Measurements from ENCODE around the gene GABRE. TPM values are rescaled to one million over a fixed set of nuclear protein-coding genes. Genes with fewer than 3 reads are reported as not detected.

Gene GABRE
- total RNA-seq, 2 experiments from 2014 or later: not detected

- no peak overlapping the region for H3K27ac Mint-ChIP-seq
- POLR2A ChIA-PET: no interaction called here
- H3K4me1 Mint-ChIP-seq (ENCODE audit: low read depth): no peaks in the 10 kb centered on the region
- no peak overlapping the region for H3K4me3 Mint-ChIP-seq
- no peak for DNase-seq
- no peaks in the 10 kb centered on the region for H3K36me3 Mint-ChIP-seq
- H3K27me3 Mint-ChIP-seq: no peaks in the 10 kb centered on the region
- CTCF ChIA-PET: no interaction called here
- H3K9me3 Mint-ChIP-seq: no peaks in the 10 kb centered on the region
- intact Hi-C loops (cut with micrococcal nuclease): no loop called here
These were observed 7.7 kb upstream of the GABRE start for GRCh38 chrX:151982222-151982621.

DNA sequence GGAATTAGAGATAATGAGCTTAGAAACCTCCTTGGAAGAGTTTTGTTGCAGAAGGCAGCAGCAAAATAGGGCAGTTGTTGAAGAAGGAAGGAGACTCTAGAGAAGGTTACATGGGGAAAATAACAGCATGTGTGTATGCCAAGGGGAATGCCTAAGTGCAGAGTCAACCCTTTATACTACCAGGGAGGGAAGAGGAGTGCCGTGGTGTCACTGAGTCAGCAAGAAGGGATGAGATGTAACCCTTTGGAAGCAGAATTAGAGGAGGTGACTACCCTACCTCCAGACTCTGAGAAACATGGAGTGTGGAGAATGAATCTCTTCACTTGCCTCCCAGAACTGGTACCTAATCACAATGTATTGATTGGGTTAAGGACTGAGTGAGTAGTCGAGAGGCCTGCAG lies 6.7 kb upstream of the GABRE start:
- ChIA-PET POLR2A (no interaction called here), CTCF (no interaction called here)
- H3K36me3 Mint-ChIP-seq: no peaks in the 10 kb centered on the region
- H3K4me1 Mint-ChIP-seq (ENCODE audit: low read depth): no peaks in the 10 kb centered on the region
- DNase-seq: no peak
- no peaks in the 10 kb centered on the region for H3K9me3 Mint-ChIP-seq
- no peak overlapping the region for H3K4me3 Mint-ChIP-seq
- H3K27ac Mint-ChIP-seq: no peak overlapping the region
- H3K27me3 Mint-ChIP-seq: peaks cover 1% of the 10 kb centered on the region
- intact Hi-C loops (cut with micrococcal nuclease): no loop called here

DNA sequence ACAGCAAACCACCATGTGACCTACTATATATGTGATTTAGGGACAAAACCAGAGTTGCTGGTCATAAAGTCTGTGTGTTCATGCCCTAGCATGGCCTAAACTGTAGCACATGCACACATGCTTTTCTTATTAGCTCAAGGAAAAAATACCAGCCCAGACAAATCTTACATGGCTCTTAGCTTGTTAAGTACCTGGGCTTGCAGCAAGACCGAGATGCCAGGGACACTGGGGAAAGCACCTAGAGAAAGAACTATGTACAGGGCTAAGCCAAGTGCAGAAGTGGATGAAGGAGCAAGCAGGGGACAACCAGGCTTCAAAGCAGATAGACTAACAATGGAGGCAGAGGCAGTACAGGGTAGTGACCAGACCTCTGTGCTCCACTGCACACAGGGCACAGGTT lies 3.4 kb upstream of the GABRE start:
- H3K36me3 Mint-ChIP-seq: no peaks in the 10 kb centered on the region
- H3K9me3 Mint-ChIP-seq: no peaks in the 10 kb centered on the region
- CTCF ChIA-PET: no interaction called here
- H3K4me3 Mint-ChIP-seq: no peak overlapping the region
- H3K27ac Mint-ChIP-seq: no peak overlapping the region
- intact Hi-C loops (cut with micrococcal nuclease): no loop called here
- POLR2A ChIA-PET: no interaction called here
- no peak for DNase-seq
- H3K27me3 Mint-ChIP-seq: peaks cover 10% of the 10 kb centered on the region
- H3K4me1 Mint-ChIP-seq (ENCODE audit: low read depth): no peaks in the 10 kb centered on the region

DNA sequence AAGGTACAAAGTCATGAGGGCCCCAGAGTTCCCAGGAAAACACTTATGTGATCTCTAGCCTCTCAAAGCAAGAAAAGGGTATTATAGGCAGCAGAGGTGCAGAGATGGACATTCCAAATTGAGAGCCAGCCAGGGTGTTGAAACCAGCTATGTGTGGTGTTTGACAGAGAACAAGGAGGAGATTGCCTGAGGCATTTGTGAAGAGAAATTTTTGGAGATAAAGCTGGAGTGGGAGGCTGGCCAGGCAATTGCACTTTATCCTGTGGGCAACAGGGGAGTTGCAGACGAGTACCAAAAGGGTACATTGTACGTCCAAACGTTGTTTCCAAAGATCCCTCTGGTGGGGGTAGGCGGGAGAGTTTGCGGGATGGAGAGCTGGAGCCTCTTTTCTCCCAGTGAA lies 2.5 kb upstream of the GABRE start:
- Mint-ChIP-seq H3K27ac (no peak overlapping the region), H3K4me1 (ENCODE audit: low read depth) (no peaks in the 10 kb centered on the region), H3K9me3 (no peaks in the 10 kb centered on the region), H3K27me3 (peaks cover 10% of the 10 kb centered on the region), H3K36me3 (no peaks in the 10 kb centered on the region), H3K4me3 (no peak overlapping the region)
- CTCF ChIA-PET: no interaction called here
- no peak for DNase-seq
- intact Hi-C loops (cut with micrococcal nuclease): no loop called here
- POLR2A ChIA-PET: no interaction called here

DNA sequence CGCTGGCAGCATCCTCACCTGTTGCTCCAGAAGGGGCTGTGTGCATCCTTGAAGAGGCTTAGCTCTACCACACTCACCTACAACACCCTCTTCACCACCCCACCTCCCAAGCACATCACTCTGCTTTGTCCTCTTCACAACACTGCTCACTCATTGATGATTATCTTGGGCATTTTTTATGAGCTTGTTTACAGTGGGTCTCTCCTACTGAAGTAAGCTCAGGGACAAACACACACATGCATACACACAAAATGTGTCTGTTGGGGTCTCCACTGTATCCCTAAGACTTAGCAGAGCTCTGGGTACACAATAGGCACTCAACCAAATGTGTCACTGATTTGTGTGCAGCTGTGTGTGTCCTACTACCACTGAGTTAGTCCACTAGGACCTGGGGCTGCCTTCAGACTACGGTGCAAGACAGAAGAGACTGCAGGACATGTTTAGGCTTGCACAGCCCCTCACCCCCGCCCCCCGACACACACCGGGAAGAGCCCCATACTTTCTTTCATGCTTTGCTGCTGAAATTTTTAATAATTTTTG lies 1.3 kb upstream of the GABRE start:
- DNase-seq: no peak
- intact Hi-C loops (cut with micrococcal nuclease): no loop called here
- Mint-ChIP-seq H3K27me3 (peaks cover 10% of the 10 kb centered on the region), H3K4me1 (ENCODE audit: low read depth) (no peaks in the 10 kb centered on the region), H3K4me3 (no peak overlapping the region), H3K36me3 (no peaks in the 10 kb centered on the region), H3K9me3 (no peaks in the 10 kb centered on the region), H3K27ac (no peak overlapping the region)
- POLR2A ChIA-PET: no interaction called here
- CTCF ChIA-PET: no interaction called here

DNA sequence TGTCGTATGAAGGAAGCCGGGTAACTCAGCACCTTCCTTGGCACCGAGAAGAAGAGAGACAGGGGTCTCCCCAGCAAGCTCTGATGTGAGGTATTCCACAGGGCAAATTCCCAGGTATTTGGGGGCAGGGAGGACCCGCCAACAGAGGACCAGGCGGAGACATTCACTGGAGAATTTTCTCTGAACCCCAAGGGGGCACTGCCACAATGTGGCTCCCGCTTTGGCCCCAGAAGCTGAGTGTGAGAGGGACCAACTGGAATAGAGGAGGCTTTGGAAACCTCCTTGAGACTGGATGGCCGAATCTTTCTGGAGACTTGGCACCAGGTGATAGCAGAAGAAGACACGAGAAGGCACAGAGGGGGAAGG lies 735 bp upstream of the GABRE start:
- Mint-ChIP-seq H3K36me3 (no peaks in the 10 kb centered on the region), H3K27ac (no peak overlapping the region), H3K27me3 (peaks cover 10% of the 10 kb centered on the region), H3K9me3 (no peaks in the 10 kb centered on the region), H3K4me1 (ENCODE audit: low read depth) (no peaks in the 10 kb centered on the region), H3K4me3 (no peak overlapping the region)
- DNase-seq: no peak
- ChIA-PET POLR2A (no interaction called here), CTCF (no interaction called here)
- intact Hi-C loops (cut with micrococcal nuclease): no loop called here

- H3K36me3 Mint-ChIP-seq: no peaks in the 10 kb centered on the region
- intact Hi-C loops (cut with micrococcal nuclease): no loop called here
- CTCF ChIA-PET: interaction anchor here (0.5 kb wide), 1 partner anchor 224 kb away, joined by 3 read pairs; no protein-coding TSS in a partner anchor
- H3K9me3 Mint-ChIP-seq: no peaks in the 10 kb centered on the region
- no peak overlapping the region for H3K4me3 Mint-ChIP-seq
- H3K27me3 Mint-ChIP-seq: peaks cover 10% of the 10 kb centered on the region
- POLR2A ChIA-PET: no interaction called here
- DNase-seq: no peak
- H3K4me1 Mint-ChIP-seq (ENCODE audit: low read depth): no peaks in the 10 kb centered on the region
- no peak overlapping the region for H3K27ac Mint-ChIP-seq
These were observed 583 bp downstream of the GABRE start for GRCh38 chrX:151973851-151974335.

GRCh38 chrX:151973060-151973661 lies 1.3 kb downstream of the GABRE start:
- H3K27me3 Mint-ChIP-seq: peaks cover 10% of the 10 kb centered on the region
- no peak overlapping the region for H3K4me3 Mint-ChIP-seq
- ChIA-PET CTCF (interaction anchor here (0.5 kb wide), 1 partner anchor 223 kb away, joined by 3 read pairs; no protein-coding TSS in a partner anchor), POLR2A (no interaction called here)
- no peaks in the 10 kb centered on the region for H3K36me3 Mint-ChIP-seq
- intact Hi-C loops (cut with micrococcal nuclease): no loop called here
- H3K9me3 Mint-ChIP-seq: no peaks in the 10 kb centered on the region
- no peak for DNase-seq
- no peaks in the 10 kb centered on the region for H3K4me1 Mint-ChIP-seq (ENCODE audit: low read depth)
- no peak overlapping the region for H3K27ac Mint-ChIP-seq

DNA sequence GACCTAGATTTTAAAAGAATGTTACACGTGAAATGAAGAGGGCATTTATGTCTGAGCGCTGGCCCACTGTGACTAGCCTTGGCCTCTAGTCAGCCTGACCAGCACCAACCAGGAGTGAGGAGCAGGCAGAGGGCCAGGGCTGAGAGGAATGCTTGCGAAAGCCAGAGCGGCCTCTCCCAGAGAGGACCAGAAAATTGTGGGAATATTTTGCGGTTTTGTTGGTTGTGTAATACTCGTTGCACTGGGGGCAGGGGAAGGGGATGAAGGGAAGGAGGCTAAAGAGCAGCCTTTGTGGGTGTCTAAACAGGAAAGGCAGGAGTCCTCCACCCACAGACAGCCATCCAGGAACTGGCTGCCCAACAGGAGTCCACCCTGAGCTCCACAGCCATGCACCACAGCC lies 3.8 kb downstream of the GABRE start:
- Mint-ChIP-seq H3K27me3 (peaks cover 6% of the 10 kb centered on the region), H3K4me1 (ENCODE audit: low read depth) (no peaks in the 10 kb centered on the region), H3K4me3 (no peak overlapping the region), H3K36me3 (no peaks in the 10 kb centered on the region), H3K9me3 (no peaks in the 10 kb centered on the region), H3K27ac (no peak overlapping the region)
- no peak for DNase-seq
- ChIA-PET CTCF (no interaction called here), POLR2A (no interaction called here)
- intact Hi-C loops (cut with micrococcal nuclease): no loop called here

DNA sequence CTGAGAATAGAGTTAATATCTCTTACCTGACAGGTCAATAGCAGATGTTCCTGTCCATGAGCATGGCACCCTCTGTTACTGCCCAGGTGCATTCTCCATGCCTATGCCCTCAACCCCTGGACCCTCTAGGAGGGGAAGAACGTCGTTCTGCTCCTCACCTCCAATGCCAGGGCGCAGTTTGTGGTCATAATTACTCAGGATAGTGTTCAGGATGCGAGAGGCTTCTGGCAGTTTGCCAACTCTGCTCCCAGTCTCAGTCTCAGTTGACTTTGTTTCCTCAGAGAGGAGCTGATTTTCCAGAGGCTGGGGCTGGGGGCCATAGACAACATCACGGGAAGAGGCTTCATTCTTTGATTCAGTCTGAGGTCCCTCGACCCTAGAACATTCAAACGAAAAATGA lies 4.4 kb downstream of the GABRE start:
- Mint-ChIP-seq H3K4me3 (no peak overlapping the region), H3K36me3 (no peaks in the 10 kb centered on the region), H3K27ac (no peak overlapping the region), H3K9me3 (no peaks in the 10 kb centered on the region), H3K4me1 (ENCODE audit: low read depth) (no peaks in the 10 kb centered on the region), H3K27me3 (peaks cover 6% of the 10 kb centered on the region)
- intact Hi-C loops (cut with micrococcal nuclease): no loop called here
- DNase-seq: no peak
- ChIA-PET CTCF (no interaction called here), POLR2A (no interaction called here)

DNA sequence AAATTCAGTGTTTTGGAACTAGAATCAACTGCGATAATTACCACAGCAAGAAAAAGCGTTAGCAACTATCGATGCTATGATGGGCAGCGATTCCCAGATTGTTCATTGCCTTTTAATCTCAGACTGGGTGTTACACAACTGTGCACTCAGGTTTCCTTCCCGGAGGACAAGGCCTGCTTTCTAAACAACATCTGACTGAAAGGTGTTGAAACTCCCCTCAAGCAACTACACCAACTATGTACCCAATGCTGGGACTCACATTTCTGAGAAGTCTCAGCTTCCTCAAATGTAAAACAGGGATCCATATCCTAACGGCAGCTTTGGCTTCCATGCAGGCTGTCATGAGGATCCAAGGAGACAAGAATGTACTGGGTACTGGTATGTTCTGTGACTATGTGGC lies 8.2 kb downstream of the GABRE start:
- H3K36me3 Mint-ChIP-seq: no peaks in the 10 kb centered on the region
- no peak overlapping the region for H3K27ac Mint-ChIP-seq
- H3K9me3 Mint-ChIP-seq: no peaks in the 10 kb centered on the region
- ChIA-PET POLR2A (no interaction called here), CTCF (no interaction called here)
- DNase-seq: no peak
- H3K4me3 Mint-ChIP-seq: no peak overlapping the region
- intact Hi-C loops (cut with micrococcal nuclease): no loop called here
- H3K4me1 Mint-ChIP-seq (ENCODE audit: low read depth): no peaks in the 10 kb centered on the region
- H3K27me3 Mint-ChIP-seq: no peaks in the 10 kb centered on the region

- H3K9me3 Mint-ChIP-seq: no peaks in the 10 kb centered on the region
- no peaks in the 10 kb centered on the region for H3K4me1 Mint-ChIP-seq (ENCODE audit: low read depth)
- CTCF ChIA-PET: no interaction called here
- H3K27me3 Mint-ChIP-seq: no peaks in the 10 kb centered on the region
- POLR2A ChIA-PET: no interaction called here
- no peak overlapping the region for H3K4me3 Mint-ChIP-seq
- H3K27ac Mint-ChIP-seq: no peak overlapping the region
- intact Hi-C loops (cut with micrococcal nuclease): no loop called here
- DNase-seq: no peak
- H3K36me3 Mint-ChIP-seq: no peaks in the 10 kb centered on the region
These were observed 12.4 kb downstream of the GABRE start for GRCh38 chrX:151962034-151962433.

DNA sequence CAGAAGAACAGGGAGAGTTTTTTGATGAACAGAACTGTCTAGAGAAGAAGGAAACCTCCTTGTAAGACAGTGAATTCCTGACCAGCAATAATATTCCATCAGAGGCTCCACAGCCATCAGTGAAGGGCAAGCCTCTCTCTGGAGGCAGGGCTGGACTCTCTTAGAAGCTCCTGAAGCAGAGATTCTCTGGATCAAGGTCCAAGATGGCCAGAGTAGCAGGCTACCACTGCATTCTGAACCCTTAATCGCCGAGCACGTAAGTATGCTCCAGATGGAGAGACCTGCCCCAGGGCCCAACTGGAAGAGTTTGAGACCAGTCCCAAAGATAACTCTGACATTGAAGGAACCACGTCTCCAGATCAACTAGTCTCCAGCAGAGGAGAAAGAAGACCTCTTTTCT lies 16.4 kb downstream of the GABRE start:
- H3K4me3 Mint-ChIP-seq: no peak overlapping the region
- DNase-seq: no peak
- intact Hi-C loops (cut with micrococcal nuclease): no loop called here
- H3K36me3 Mint-ChIP-seq: no peaks in the 10 kb centered on the region
- no peaks in the 10 kb centered on the region for H3K9me3 Mint-ChIP-seq
- CTCF ChIA-PET: no interaction called here
- POLR2A ChIA-PET: no interaction called here
- H3K27ac Mint-ChIP-seq: no peak overlapping the region
- H3K4me1 Mint-ChIP-seq (ENCODE audit: low read depth): no peaks in the 10 kb centered on the region
- H3K27me3 Mint-ChIP-seq: no peaks in the 10 kb centered on the region
